Keratinocyte (primary cell): ENCODE data around the gene PIWIL1. TPM values are rescaled to one million over a fixed set of nuclear protein-coding genes. Genes with fewer than 3 reads are reported as not detected.

Experiments used
- DNase-seq: peaks from one replicate; pipeline ENCODE4 v3.0.0-alpha.2; 2011; ENCODE audit warnings: low read depth, missing footprints, low spot score
- FAIRE-seq: peaks from 2 replicates; lab custom pipeline; 2011; peaks lifted over from hg19 to GRCh38; lab: Jason Lieb, UNC
- H2AFZ ChIP-seq: 2 replicates; pipeline ENCODE4 v1.6.0; 2012; ENCODE audit warnings: low read length, control low read depth, inconsistent platforms; ENCODE audit not compliant: control insufficient read depth
- H3K27ac ChIP-seq: 2 replicates; pipeline ENCODE4 v1.5.1; 2011; ENCODE audit warnings: low read length; ENCODE audit not compliant: control insufficient read depth, insufficient read depth
- H3K27me3 ChIP-seq: 3 replicates; pipeline ENCODE4 v1.6.0; 2011; ENCODE audit warnings: low read length; ENCODE audit not compliant: control insufficient read depth, insufficient read depth; ENCODE audit errors: extremely low read depth
- H3K36me3 ChIP-seq, 2 experiments: 2 replicates in 1 of 2; 3 replicates in 1 of 2; pipeline ENCODE4 v1.5.1; 2011; ENCODE audit warnings: low read length in 2 of 2, mild to moderate bottlenecking in 1 of 2; ENCODE audit not compliant: control insufficient read depth in 2 of 2, insufficient read depth in 2 of 2; ENCODE audit errors: extremely low read depth in 1 of 2
- H3K4me1 ChIP-seq: 3 replicates; pipeline ENCODE4 v1.5.1; 2011; ENCODE audit warnings: low read length; ENCODE audit not compliant: control insufficient read depth, insufficient read depth; ENCODE audit errors: extremely low read depth
- H3K4me2 ChIP-seq: 3 replicates; pipeline ENCODE4 v1.6.0; 2011; ENCODE audit warnings: low read depth, low read length; ENCODE audit not compliant: control insufficient read depth, insufficient read depth; ENCODE audit errors: extremely low read depth
- H3K4me3 ChIP-seq, 3 experiments: fragments of 200-600 bp in 1 of 3; sonication (generic) in 1 of 3; 2 replicates in 2 of 3; 3 replicates in 1 of 3; pipeline ENCODE4 v1.5.1; 2011 to 2016; ENCODE audit warnings: low read length in 3 of 3, mild to moderate bottlenecking in 3 of 3, control low read depth in 2 of 3, inconsistent platforms in 1 of 3, low read depth in 1 of 3, mixed read lengths in 1 of 3, mixed run types in 1 of 3, moderate library complexity in 1 of 3; ENCODE audit not compliant: control insufficient read depth in 2 of 3, insufficient read depth in 2 of 3; ENCODE audit errors: extremely low read depth in 1 of 3
- H3K79me2 ChIP-seq: 2 replicates; pipeline ENCODE4 v1.6.0; 2012; ENCODE audit warnings: low read length; ENCODE audit not compliant: control insufficient read depth, insufficient read depth
- H3K9ac ChIP-seq: 3 replicates; pipeline ENCODE4 v1.6.0; 2011; ENCODE audit warnings: low read length; ENCODE audit not compliant: control insufficient read depth, insufficient read depth; ENCODE audit errors: extremely low read depth
- H3K9me1 ChIP-seq: 3 replicates; pipeline ENCODE4 v1.6.0; 2011; ENCODE audit warnings: low read length; ENCODE audit not compliant: control insufficient read depth, insufficient read depth; ENCODE audit errors: extremely low read depth
- H3K9me3 ChIP-seq: 2 replicates; pipeline ENCODE4 v1.5.1; 2012; ENCODE audit warnings: low read depth, low read length; ENCODE audit not compliant: control insufficient read depth
- H4K20me1 ChIP-seq: 3 replicates; pipeline ENCODE4 v1.6.0; 2011; ENCODE audit warnings: low read length; ENCODE audit not compliant: control insufficient read depth, insufficient read depth; ENCODE audit errors: extremely low read depth
- CTCF ChIP-seq, 3 experiments: IDR thresholded peaks in 1 of 3; conservative IDR thresholded peaks in 1 of 3; optimal IDR thresholded peaks in 1 of 3; 2 replicates in 2 of 3; 3 replicates in 1 of 3; pipeline versions ENCODE3 to v1.5.1; 2011; ENCODE audit warnings: low read length in 3 of 3, mild to moderate bottlenecking in 3 of 3, moderate library complexity in 2 of 3, control low read depth in 1 of 3, inconsistent platforms in 1 of 3; ENCODE audit not compliant: insufficient read depth in 2 of 3; ENCODE audit errors: extremely low read depth in 1 of 3
- EZH2 ChIP-seq: IDR thresholded peaks from one replicate; pipeline ENCODE4 v1.6.1; 2012; ENCODE audit warnings: inconsistent platforms, mild to moderate bottlenecking, low read length, moderate library complexity
- dilution Hi-C: fragments of 300-500 bp; cut with MboI; formaldehyde crosslinking; loops from one replicate; pipeline ENCODE4 v1.7.0; 2020; ENCODE audit warnings: low sequenced_read_pairs; ENCODE audit not compliant: extremely low pct_ligation_motif_present
- polyA plus RNA-seq, 5 experiments: library from polyadenylated mRNA; depleted of rRNA in 3 of 5; stranded (reverse) in 3 of 5; stranded (forward) in 1 of 5; unstranded in 1 of 5; fragments of >200 nt; gene quantifications; 1 replicate in 1 of 5; 2 replicates in 3 of 5; 3 replicates in 1 of 5; pipeline versions ENCODE4 v1.2.1 to v1.2.3, GENCODE V29; 2011 to 2012; ENCODE audit warnings: missing spikeins in 2 of 5, low read depth in 1 of 5, low replicate concordance in 1 of 5

Gene PIWIL1
- polyA plus RNA-seq, 1 donor (not counting 4 experiments of a cell fraction or from before 2014, with no cell fraction given), result 0.13 TPM

- H2AFZ ChIP-seq, result no peak overlapping the region
- no peaks in the 10 kb centered on the region for H3K9me3 ChIP-seq
- no peaks in the 10 kb centered on the region for H3K79me2 ChIP-seq
- FAIRE-seq (no peak), DNase-seq (no peak)
- no peaks in the 10 kb centered on the region for H3K4me1 ChIP-seq
- peaks cover 4% of the 10 kb centered on the region for H3K27me3 ChIP-seq
- H4K20me1 ChIP-seq, result no peaks in the 10 kb centered on the region
- H3K36me3 ChIP-seq, result no peaks in the 10 kb centered on the region
- H3K9me1 ChIP-seq, result no peaks in the 10 kb centered on the region
- TF ChIP-seq CTCF (optimal IDR thresholded peaks at IDR 0.05 in 1 of 3, IDR thresholded peaks at IDR 0.05 in 1 of 3, conservative IDR thresholded peaks at IDR 0.05 in 1 of 3; ENCODE audit: extremely low read depth in 1 of 3, insufficient read depth in 2 of 3, low read length in 3 of 3) (no peak), EZH2 (no peak)
- H3K4me3 ChIP-seq, result no peak overlapping the region
- dilution Hi-C loops, result no loop called here
- no peak overlapping the region for H3K9ac ChIP-seq
- no peak overlapping the region for H3K27ac ChIP-seq
- H3K4me2 ChIP-seq, result no peak overlapping the region
These were observed 37.6 kb upstream of the PIWIL1 start for GRCh38 chr12:130300090-130300489.

GRCh38 chr12:130300737-130301535, 36.8 kb upstream of the PIWIL1 start:
- Histone ChIP-seq H3K9me3 (no peaks in the 10 kb centered on the region), H2AFZ (no peak overlapping the region), H3K36me3 (no peaks in the 10 kb centered on the region), H3K4me1 (no peaks in the 10 kb centered on the region), H3K27me3 (peaks cover 4% of the 10 kb centered on the region), H3K27ac (no peak overlapping the region), H3K4me3 (no peak overlapping the region), H3K4me2 (no peak overlapping the region), H3K79me2 (no peaks in the 10 kb centered on the region), H3K9me1 (no peaks in the 10 kb centered on the region), H4K20me1 (no peaks in the 10 kb centered on the region), H3K9ac (no peak overlapping the region)
- DNase-seq (no peak), FAIRE-seq (no peak)
- dilution Hi-C loops, result no loop called here
- no peak for TF ChIP-seq CTCF (optimal IDR thresholded peaks at IDR 0.05 in 1 of 3, IDR thresholded peaks at IDR 0.05 in 1 of 3, conservative IDR thresholded peaks at IDR 0.05 in 1 of 3; ENCODE audit: extremely low read depth in 1 of 3, insufficient read depth in 2 of 3, low read length in 3 of 3)
- TF ChIP-seq EZH2, result no peak
